ENCODE data around the gene COX6A2.

The COX6A2 gene

GRCh38 chr16:31393056-31393455, 35.1 kb downstream of the COX6A2 start, which contains the start of gene ITGAD:
Gene ITGAD (plus strand): TSS chr16:31393335. CDS start chr16:31393361, 26 bp downstream.
- Histone ChIP-seq H3K4me1 (ENCODE audit: control insufficient read depth, insufficient read depth, low read length, unreplicated experiment) (peaks cover 5% of the 10 kb centered on the region), H2AFZ (ENCODE audit: low read length, unreplicated experiment) (no peak within 1 kb of the TSS), H3K27me3 (ENCODE audit: insufficient read depth, low read length) (peaks cover 18% of the 10 kb centered on the region), H3K27ac (ENCODE audit: low read depth, low read length) (no peak within 1 kb of the TSS), H3K36me3 (ENCODE audit: insufficient read depth, low read length) (no peaks in the 10 kb centered on the region), H3K79me2 (ENCODE audit: control insufficient read depth, insufficient read depth, low read length, unreplicated experiment) (no peaks in the 10 kb centered on the region), H3K4me3 (ENCODE audit: low read depth, low read length) (no peak within 1 kb of the TSS)

DNA sequence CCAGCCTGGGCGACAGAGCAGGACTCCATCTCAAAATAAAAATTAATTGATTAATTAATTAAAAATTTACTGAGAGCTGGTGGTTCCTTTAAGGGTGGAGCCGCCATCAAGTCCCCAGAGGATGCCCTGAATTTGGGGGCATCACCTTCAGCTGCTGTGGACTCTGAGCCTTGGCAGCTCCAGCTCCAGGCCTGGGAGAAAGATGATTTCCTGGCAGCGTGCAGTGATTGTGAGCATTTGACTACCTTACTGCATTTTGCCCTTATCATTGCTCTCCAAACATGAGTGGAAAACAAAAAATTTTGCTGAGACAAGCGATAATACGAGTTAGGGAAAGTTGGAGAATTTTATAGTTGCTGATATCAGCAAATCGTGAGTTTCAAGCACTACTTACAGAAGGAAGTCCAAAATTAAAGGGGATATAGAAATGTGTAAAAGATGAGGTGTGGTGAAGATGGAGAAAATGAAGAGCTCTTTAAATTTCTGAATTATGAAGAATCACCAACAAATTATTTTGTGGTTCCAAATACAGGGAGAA, 37.6 kb downstream of the COX6A2 start:
- Histone ChIP-seq H3K4me1 (ENCODE audit: control insufficient read depth, insufficient read depth, low read length, unreplicated experiment) (peaks cover 14% of the 10 kb centered on the region), H2AFZ (ENCODE audit: low read length, unreplicated experiment) (no peak overlapping the region), H3K27me3 (ENCODE audit: insufficient read depth, low read length) (peaks cover 26% of the 10 kb centered on the region), H3K27ac (ENCODE audit: low read depth, low read length) (no peak overlapping the region), H3K4me3 (ENCODE audit: low read depth, low read length) (no peak overlapping the region), H3K36me3 (ENCODE audit: insufficient read depth, low read length) (no peaks in the 10 kb centered on the region), H3K79me2 (ENCODE audit: control insufficient read depth, insufficient read depth, low read length, unreplicated experiment) (no peaks in the 10 kb centered on the region)

DNA sequence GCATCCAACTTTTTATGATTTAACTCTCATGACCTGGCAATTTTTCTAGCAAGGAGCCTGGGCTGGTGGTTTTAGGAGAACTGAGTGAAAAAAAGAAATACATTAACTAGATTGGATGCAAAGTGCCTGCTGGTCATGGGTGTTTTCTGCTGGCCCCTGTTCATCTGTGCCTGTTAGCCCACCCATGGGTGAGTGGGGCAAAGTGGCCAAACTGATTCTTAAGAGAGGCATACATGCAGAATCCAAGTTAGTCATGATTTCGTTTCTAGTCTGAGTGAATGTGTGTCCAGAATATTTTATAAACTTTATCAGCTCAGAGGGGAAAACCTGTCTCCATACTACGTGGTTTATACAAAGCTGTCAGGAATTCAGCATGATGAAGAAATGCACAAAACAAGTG, 39.6 kb downstream of the COX6A2 start:
- Histone ChIP-seq H3K36me3 (ENCODE audit: insufficient read depth, low read length) (no peaks in the 10 kb centered on the region), H3K27me3 (ENCODE audit: insufficient read depth, low read length) (peaks cover 26% of the 10 kb centered on the region), H3K27ac (ENCODE audit: low read depth, low read length) (no peak overlapping the region), H3K79me2 (ENCODE audit: control insufficient read depth, insufficient read depth, low read length, unreplicated experiment) (no peaks in the 10 kb centered on the region), H2AFZ (ENCODE audit: low read length, unreplicated experiment) (no peak overlapping the region), H3K4me3 (ENCODE audit: low read depth, low read length) (no peak overlapping the region), H3K4me1 (ENCODE audit: control insufficient read depth, insufficient read depth, low read length, unreplicated experiment) (peaks cover 14% of the 10 kb centered on the region)

DNA sequence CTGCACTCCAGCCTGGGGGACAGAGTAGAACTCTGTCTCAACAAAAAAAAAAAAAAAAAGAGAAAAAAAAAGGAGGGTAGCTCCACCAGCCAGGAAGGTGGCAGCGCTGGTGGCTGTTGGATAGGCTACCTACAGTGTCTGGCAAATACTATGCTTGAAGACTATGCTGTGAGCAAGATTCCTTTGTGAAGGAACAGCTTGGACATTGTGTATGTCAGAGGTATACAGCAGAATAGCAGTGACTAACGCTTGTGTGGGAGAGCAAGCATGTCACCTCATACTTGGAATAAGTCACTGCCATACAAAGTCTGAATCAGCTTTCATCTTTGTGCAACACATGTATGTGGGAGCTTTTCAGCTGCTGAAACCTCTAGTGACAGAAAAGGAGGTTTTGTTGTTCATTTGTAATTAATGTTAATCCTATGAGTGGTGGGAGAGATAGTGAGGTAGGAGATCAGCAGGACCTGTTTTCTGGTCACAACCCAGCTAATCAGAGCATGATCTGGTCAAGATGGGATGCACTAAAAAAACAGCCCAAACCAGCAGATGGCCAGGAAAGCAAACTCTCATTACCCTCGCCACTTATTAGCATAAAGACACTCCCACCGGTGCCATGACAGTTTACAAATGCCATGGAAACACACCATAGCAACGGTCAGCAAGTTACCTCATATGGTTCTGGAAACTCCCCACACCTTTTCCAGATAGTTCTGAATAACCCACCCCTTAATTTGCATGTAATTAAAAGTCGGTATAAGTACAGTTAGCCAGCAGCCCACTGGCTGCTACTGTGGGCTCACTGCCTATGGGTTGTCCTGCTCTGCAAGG, 41.8 kb downstream of the COX6A2 start:
- peaks cover 9% of the 10 kb centered on the region for H3K4me1 ChIP-seq (ENCODE audit: control insufficient read depth, insufficient read depth, low read length, unreplicated experiment)
- no peak overlapping the region for H3K4me3 ChIP-seq (ENCODE audit: low read depth, low read length)
- H3K36me3 ChIP-seq (ENCODE audit: insufficient read depth, low read length), result no peaks in the 10 kb centered on the region
- H3K79me2 ChIP-seq (ENCODE audit: control insufficient read depth, insufficient read depth, low read length, unreplicated experiment), result no peaks in the 10 kb centered on the region
- peaks cover 29% of the 10 kb centered on the region for H3K27me3 ChIP-seq (ENCODE audit: insufficient read depth, low read length)
- H3K27ac ChIP-seq (ENCODE audit: low read depth, low read length), result peak overlapping the region; percentile 43; the same call in 1 of the 2 replicates
- no peak overlapping the region for H2AFZ ChIP-seq (ENCODE audit: low read length, unreplicated experiment)

GRCh38 chr16:31385680-31386079, 42.5 kb downstream of the COX6A2 start:
- no peak overlapping the region for H3K4me3 ChIP-seq (ENCODE audit: low read depth, low read length)
- no peaks in the 10 kb centered on the region for H3K79me2 ChIP-seq (ENCODE audit: control insufficient read depth, insufficient read depth, low read length, unreplicated experiment)
- H3K27ac ChIP-seq (ENCODE audit: low read depth, low read length), result no peak overlapping the region
- H3K4me1 ChIP-seq (ENCODE audit: control insufficient read depth, insufficient read depth, low read length, unreplicated experiment), result peaks cover 9% of the 10 kb centered on the region
- no peaks in the 10 kb centered on the region for H3K36me3 ChIP-seq (ENCODE audit: insufficient read depth, low read length)
- peaks cover 29% of the 10 kb centered on the region for H3K27me3 ChIP-seq (ENCODE audit: insufficient read depth, low read length)
- H2AFZ ChIP-seq (ENCODE audit: low read length, unreplicated experiment), result no peak overlapping the region

DNA sequence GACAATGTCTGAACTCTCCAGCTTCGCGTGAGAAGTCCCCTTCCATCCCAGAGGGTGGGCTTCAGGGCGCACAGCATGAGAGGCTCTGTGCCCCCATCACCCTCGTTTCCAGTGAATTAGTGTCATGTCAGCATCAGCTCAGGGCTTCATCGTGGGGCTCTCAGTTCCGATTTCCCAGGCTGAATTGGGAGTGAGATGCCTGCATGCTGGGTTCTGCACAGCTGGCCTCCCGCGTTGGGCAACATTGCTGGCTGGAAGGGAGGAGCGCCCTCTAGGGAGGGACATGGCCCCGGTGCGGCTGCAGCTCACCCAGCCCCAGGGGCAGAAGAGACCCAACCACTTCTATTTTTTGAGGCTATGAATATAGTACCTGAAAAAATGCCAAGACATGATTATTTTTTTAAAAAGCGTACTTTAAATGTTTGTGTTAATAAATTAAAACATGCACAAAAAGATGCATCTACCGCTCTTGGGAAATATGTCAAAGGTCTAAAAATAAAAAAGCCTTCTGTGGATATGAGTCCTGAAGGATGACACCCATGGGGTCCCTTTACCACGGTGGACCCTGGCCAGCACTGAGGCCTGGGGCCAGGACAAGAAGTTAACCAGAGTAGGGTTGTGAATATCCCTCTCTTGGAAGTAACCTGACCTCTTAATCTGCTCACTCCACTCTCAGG, 45.5 kb downstream of the COX6A2 start:
- peaks cover 9% of the 10 kb centered on the region for H3K4me1 ChIP-seq (ENCODE audit: control insufficient read depth, insufficient read depth, low read length, unreplicated experiment)
- no peaks in the 10 kb centered on the region for H3K79me2 ChIP-seq (ENCODE audit: control insufficient read depth, insufficient read depth, low read length, unreplicated experiment)
- no peak overlapping the region for H3K27ac ChIP-seq (ENCODE audit: low read depth, low read length)
- H3K27me3 ChIP-seq (ENCODE audit: insufficient read depth, low read length), result peaks cover 15% of the 10 kb centered on the region
- H2AFZ ChIP-seq (ENCODE audit: low read length, unreplicated experiment), result no peak overlapping the region
- no peaks in the 10 kb centered on the region for H3K36me3 ChIP-seq (ENCODE audit: insufficient read depth, low read length)
- no peak overlapping the region for H3K4me3 ChIP-seq (ENCODE audit: low read depth, low read length)

DNA sequence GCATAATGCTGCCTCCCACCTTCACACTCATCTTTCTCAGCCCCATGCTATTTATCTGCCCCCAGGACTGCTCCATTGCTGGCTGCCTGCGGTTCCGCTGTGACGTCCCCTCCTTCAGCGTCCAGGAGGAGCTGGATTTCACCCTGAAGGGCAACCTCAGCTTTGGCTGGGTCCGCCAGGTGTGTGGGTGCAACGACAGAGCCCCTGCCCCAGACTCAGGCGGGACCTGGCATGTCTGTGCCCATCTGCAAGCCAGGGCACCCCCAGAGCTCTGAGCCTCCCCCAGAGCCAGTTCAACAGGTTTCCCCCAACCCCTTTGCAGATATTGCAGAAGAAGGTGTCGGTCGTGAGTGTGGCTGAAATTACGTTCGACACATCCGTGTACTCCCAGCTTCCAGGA, 48.0 kb downstream of the COX6A2 start:
- peaks cover 21% of the 10 kb centered on the region for H3K27me3 ChIP-seq (ENCODE audit: insufficient read depth, low read length)
- no peaks in the 10 kb centered on the region for H3K4me1 ChIP-seq (ENCODE audit: control insufficient read depth, insufficient read depth, low read length, unreplicated experiment)
- no peaks in the 10 kb centered on the region for H3K79me2 ChIP-seq (ENCODE audit: control insufficient read depth, insufficient read depth, low read length, unreplicated experiment)
- H3K27ac ChIP-seq (ENCODE audit: low read depth, low read length), result no peak overlapping the region
- H3K36me3 ChIP-seq (ENCODE audit: insufficient read depth, low read length), result no peaks in the 10 kb centered on the region
- H3K4me3 ChIP-seq (ENCODE audit: low read depth, low read length), result no peak overlapping the region
- no peak overlapping the region for H2AFZ ChIP-seq (ENCODE audit: low read length, unreplicated experiment)
